HG02970 (cell line): ENCODE measurements around the gene CITED1.

ENCODE experiments used
- ATAC-seq: cut with Tn5 transposase; IDR thresholded peaks from one replicate; pipeline ENCODE4 v1.9.1; 2021; ENCODE audit warnings: mild to moderate bottlenecking, moderate library complexity, moderate number of reproducible peaks; ENCODE audit not compliant: unreplicated experiment, low FRiP score

The CITED1 gene

GRCh38 chrX:72271812-72272211 lies 33.9 kb downstream of the CITED1 start:
- ATAC-seq: no peak

- no peak for ATAC-seq
These were observed 34.5 kb downstream of the CITED1 start for GRCh38 chrX:72271091-72271788.

- no peak for ATAC-seq
These were observed 35.3 kb downstream of the CITED1 start for GRCh38 chrX:72270316-72270866.

GRCh38 chrX:72269671-72270251 lies 36.0 kb downstream of the CITED1 start:
- ATAC-seq: no peak

- no peak for ATAC-seq
These were observed 36.9 kb downstream of the CITED1 start for GRCh38 chrX:72268597-72269365.

- no peak for ATAC-seq
These were observed 40.5 kb downstream of the CITED1 start for GRCh38 chrX:72265263-72265662.

- no peak for ATAC-seq
These were observed 43.6 kb downstream of the CITED1 start for GRCh38 chrX:72262077-72262476.

GRCh38 chrX:72260448-72260847 lies 45.3 kb downstream of the CITED1 start:
- no peak for ATAC-seq

GRCh38 chrX:72258174-72258573 lies 47.5 kb downstream of the CITED1 start:
- no peak for ATAC-seq

GRCh38 chrX:72255864-72256263 lies 49.9 kb downstream of the CITED1 start:
- ATAC-seq: no peak

GRCh38 chrX:72255445-72255844 lies 50.3 kb downstream of the CITED1 start:
- no peak for ATAC-seq

- no peak for ATAC-seq
These were observed 50.9 kb downstream of the CITED1 start for GRCh38 chrX:72254816-72255215.

GRCh38 chrX:72253686-72254085 lies 52.0 kb downstream of the CITED1 start:
- no peak for ATAC-seq
